Activated T-cell treated with anti-CD3 and anti-CD28 coated beads, Interleukin-2, amount 50 U/mL, for 24 hours (primary cell): ENCODE data around the gene HELZ.

Experiments
- DNase-seq: peaks from one replicate; pipeline ENCODE4 v3.0.0-alpha.2; 2020
- H3K27ac Mint-ChIP-seq: 2 replicates; pipeline ENCODE4 v1.8.0; 2020; ENCODE audit warnings: mild to moderate bottlenecking, mixed read lengths
- H3K27me3 Mint-ChIP-seq: 2 replicates; pipeline ENCODE4 v1.8.0; 2020; ENCODE audit warnings: mixed read lengths
- H3K36me3 Mint-ChIP-seq: 2 replicates; pipeline ENCODE4 v1.8.0; 2020; ENCODE audit warnings: low read depth, mixed read lengths
- H3K4me1 Mint-ChIP-seq: 2 replicates; pipeline ENCODE4 v1.8.0; 2020; ENCODE audit warnings: low read depth, mixed read lengths
- H3K4me3 Mint-ChIP-seq: 2 replicates; pipeline ENCODE4 v1.8.0; 2020; ENCODE audit warnings: mild to moderate bottlenecking, moderate library complexity, mixed read lengths
- H3K9me3 Mint-ChIP-seq: 2 replicates; pipeline ENCODE4 v1.8.0; 2020; ENCODE audit warnings: mixed read lengths

HELZ gene

DNA sequence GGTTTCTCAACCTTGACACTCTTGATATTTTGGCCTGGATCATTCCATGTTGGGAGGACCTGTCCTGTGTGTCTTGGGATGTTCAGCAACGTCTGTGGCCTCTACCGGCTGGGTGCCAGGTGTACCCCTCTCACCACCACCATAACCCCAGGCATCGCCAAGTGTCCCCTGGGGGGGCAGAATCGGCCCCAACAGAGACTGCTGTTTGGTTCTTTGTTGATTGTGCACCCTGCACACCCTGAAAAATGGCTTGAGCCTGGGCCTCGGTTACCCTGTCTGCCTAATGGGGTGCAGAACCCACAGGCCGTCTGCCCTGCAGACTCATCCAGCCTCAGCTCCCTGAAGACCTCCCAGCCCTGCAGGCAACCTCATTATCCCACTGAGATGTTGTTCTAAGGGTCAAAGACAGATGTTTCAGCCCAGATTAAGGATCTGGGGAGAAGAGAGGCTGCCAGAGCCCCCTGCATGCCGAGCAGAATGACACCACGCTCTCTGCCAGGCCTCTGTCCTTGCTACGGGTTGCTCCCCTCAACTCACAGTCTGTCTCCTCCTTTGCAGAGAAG is 191.5 kb downstream of the HELZ start:
- peaks cover 14% of the 10 kb centered on the region for H3K9me3 Mint-ChIP-seq
- H3K27ac Mint-ChIP-seq: no peak overlapping the region
- no peaks in the 10 kb centered on the region for H3K4me1 Mint-ChIP-seq
- H3K36me3 Mint-ChIP-seq: no peaks in the 10 kb centered on the region
- H3K27me3 Mint-ChIP-seq: no peaks in the 10 kb centered on the region
- H3K4me3 Mint-ChIP-seq: no peak overlapping the region
- DNase-seq: peak; percentile 11

DNA sequence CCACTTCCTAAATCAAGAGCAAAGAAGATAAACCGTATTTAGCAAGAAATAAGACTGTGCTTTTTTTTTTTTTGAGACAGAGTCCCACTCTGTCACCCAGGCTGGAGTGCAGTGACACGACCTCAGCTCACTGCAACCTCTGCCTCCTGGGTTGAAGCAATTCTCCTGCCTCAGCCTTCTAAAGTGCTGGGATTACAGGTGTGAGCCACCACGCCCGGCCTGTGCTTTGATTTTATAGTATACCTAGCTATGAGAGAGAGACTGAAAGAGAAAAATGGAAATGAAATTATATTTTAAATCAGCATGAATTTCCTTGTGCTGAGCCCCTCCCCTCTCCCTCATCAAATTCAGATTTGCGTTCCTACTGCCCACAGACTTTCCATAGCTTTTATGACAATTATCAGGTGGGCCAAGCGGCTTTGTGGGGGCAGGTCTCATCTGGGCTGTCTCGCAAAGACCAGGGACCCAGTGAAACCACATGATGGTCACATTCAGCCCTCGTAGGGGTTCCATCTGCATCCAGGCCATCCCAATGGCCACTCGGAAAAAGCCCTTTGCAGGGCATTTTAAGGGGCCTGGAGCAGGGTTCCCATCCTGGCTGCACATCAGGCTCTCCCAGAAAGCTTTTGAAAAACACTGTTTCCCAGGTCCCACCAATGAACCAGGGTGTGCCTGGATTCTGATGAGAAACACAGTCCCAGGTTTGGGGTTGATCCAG is 192.1 kb downstream of the HELZ start:
- Mint-ChIP-seq H3K36me3 (no peaks in the 10 kb centered on the region), H3K9me3 (peaks cover 19% of the 10 kb centered on the region), H3K27me3 (no peaks in the 10 kb centered on the region), H3K4me3 (no peak overlapping the region), H3K27ac (no peak overlapping the region), H3K4me1 (no peaks in the 10 kb centered on the region)
- no peak for DNase-seq

GRCh38 chr17:67051837-67052236 is 193.2 kb downstream of the HELZ start:
- Mint-ChIP-seq H3K4me1 (no peaks in the 10 kb centered on the region), H3K36me3 (no peaks in the 10 kb centered on the region), H3K27ac (no peak overlapping the region), H3K4me3 (no peak overlapping the region), H3K9me3 (peaks cover 25% of the 10 kb centered on the region), H3K27me3 (no peaks in the 10 kb centered on the region)
- DNase-seq: no peak

GRCh38 chr17:67051155-67051538 is 193.8 kb downstream of the HELZ start:
- H3K27me3 Mint-ChIP-seq: no peaks in the 10 kb centered on the region
- H3K27ac Mint-ChIP-seq: no peak overlapping the region
- no peaks in the 10 kb centered on the region for H3K36me3 Mint-ChIP-seq
- H3K4me1 Mint-ChIP-seq: no peaks in the 10 kb centered on the region
- DNase-seq: peak; percentile 6
- peaks cover 25% of the 10 kb centered on the region for H3K9me3 Mint-ChIP-seq
- H3K4me3 Mint-ChIP-seq: no peak overlapping the region

GRCh38 chr17:67050471-67051154 is 194.4 kb downstream of the HELZ start:
- Mint-ChIP-seq H3K4me1 (no peaks in the 10 kb centered on the region), H3K36me3 (no peaks in the 10 kb centered on the region), H3K27ac (no peak overlapping the region), H3K9me3 (peaks cover 25% of the 10 kb centered on the region), H3K4me3 (no peak overlapping the region), H3K27me3 (no peaks in the 10 kb centered on the region)
- DNase-seq: peak; percentile 6

DNA sequence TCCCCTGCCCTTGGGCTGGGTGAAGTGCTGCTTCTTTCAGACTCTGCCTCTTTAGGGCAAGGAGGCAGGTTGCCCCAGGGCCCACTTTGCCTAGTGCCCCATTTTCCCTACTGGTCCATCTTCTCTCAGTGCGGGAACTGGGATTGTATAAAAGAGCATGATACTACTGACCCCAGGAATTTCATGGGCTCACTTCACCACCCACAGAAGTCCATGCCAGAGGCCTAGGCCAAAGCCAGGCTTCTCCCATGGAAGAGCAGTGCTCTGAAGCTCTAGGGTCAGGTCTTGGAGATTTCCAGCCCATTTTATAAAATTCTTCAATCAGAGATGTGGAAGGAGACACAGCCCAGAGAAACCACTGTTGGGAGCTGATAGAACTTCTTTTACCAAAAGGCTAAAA is 194.9 kb downstream of the HELZ start:
- Mint-ChIP-seq H3K4me1 (no peaks in the 10 kb centered on the region), H3K27me3 (no peaks in the 10 kb centered on the region), H3K27ac (no peak overlapping the region), H3K4me3 (no peak overlapping the region), H3K9me3 (peaks cover 25% of the 10 kb centered on the region), H3K36me3 (no peaks in the 10 kb centered on the region)
- no peak for DNase-seq

DNA sequence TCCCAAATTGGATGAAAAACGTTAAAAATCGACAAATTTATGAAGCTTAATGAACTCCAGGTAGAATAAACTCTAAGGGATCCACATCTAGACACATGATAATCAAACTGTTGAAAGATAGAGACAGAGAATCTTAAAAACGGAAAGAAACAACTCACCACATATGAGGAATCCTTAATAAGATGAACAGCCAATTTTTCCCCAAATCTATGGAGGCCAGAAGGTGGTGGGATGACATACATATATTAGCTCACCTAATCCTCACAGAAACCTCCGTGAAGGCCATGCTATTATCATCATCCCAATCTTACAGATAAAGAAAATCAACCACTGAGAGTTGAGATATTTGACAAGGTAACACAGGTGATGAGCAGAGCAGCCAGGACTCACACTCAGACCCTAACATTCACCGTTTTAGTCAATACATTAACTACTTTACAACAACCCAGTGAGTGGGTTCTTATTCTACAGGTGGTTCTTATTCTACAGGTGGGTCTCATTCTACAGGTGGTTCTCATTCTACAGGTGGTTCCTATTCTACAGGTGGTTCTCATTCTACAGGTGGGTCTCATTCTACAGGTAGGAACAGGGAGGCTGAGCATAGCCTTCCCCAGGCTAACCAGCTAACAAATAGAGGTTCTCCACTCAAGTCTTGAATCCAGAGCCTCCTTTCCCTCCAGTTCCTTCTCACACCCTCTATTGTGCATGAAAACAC is 195.8 kb downstream of the HELZ start:
- Mint-ChIP-seq H3K4me1 (no peaks in the 10 kb centered on the region), H3K36me3 (no peaks in the 10 kb centered on the region), H3K9me3 (peaks cover 25% of the 10 kb centered on the region), H3K27me3 (no peaks in the 10 kb centered on the region), H3K4me3 (no peak overlapping the region), H3K27ac (no peak overlapping the region)
- no peak for DNase-seq

DNA sequence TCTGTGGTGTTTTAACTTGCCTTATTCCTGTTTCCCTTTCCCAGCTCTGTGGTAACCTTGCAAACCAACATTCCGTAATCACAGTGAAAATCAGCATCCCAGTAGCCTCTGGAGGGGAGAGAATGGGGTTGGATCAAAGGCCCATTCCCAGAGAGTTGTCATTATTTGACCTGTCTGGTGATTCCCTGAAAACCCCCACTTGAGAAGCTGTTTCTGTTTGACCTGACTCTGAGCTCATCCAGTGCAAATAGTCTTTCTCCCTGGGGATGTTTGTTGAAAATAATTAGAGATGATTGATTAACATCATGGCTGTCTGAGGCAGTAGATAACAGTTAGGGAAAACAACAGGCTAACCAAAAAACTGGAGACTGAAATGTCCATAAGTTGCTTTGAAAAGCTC is 197.6 kb downstream of the HELZ start:
- DNase-seq: no peak
- Mint-ChIP-seq H3K36me3 (no peaks in the 10 kb centered on the region), H3K27me3 (no peaks in the 10 kb centered on the region)

GRCh38 chr17:67046398-67046797 is 198.6 kb downstream of the HELZ start:
- no peaks in the 10 kb centered on the region for H3K4me1 Mint-ChIP-seq
- H3K27ac Mint-ChIP-seq: no peak overlapping the region
- H3K27me3 Mint-ChIP-seq: no peaks in the 10 kb centered on the region
- no peaks in the 10 kb centered on the region for H3K36me3 Mint-ChIP-seq
- no peak overlapping the region for H3K4me3 Mint-ChIP-seq
- no peak for DNase-seq
- H3K9me3 Mint-ChIP-seq: peaks cover 25% of the 10 kb centered on the region

More for the DNA sequence above, 197.6 kb downstream of the HELZ start:
- no peaks in the 10 kb centered on the region for H3K4me1 Mint-ChIP-seq
- no peak overlapping the region for H3K27ac Mint-ChIP-seq
- H3K4me3 Mint-ChIP-seq: no peak overlapping the region
- peaks cover 25% of the 10 kb centered on the region for H3K9me3 Mint-ChIP-seq

GRCh38 chr17:67044940-67045339 is 200.1 kb downstream of the HELZ start:
- H3K27ac Mint-ChIP-seq: no peak overlapping the region
- no peak overlapping the region for H3K4me3 Mint-ChIP-seq
- H3K36me3 Mint-ChIP-seq: no peaks in the 10 kb centered on the region
- H3K9me3 Mint-ChIP-seq: peaks cover 25% of the 10 kb centered on the region
- H3K27me3 Mint-ChIP-seq: no peaks in the 10 kb centered on the region
- H3K4me1 Mint-ChIP-seq: no peaks in the 10 kb centered on the region
- no peak for DNase-seq

- Mint-ChIP-seq H3K9me3 (peaks cover 18% of the 10 kb centered on the region), H3K36me3 (no peaks in the 10 kb centered on the region), H3K4me1 (no peaks in the 10 kb centered on the region), H3K27me3 (no peaks in the 10 kb centered on the region), H3K27ac (no peak within 1 kb of the TSS), H3K4me3 (no peak within 1 kb of the TSS)
- no peak for DNase-seq
Measured at GRCh38 chr17:67044016-67044772, 200.8 kb downstream of the HELZ start, which contains the start of gene CACNG1. Gene CACNG1 (plus strand): TSS chr17:67044554. CDS start chr17:67044661, 107 bp downstream.

DNA sequence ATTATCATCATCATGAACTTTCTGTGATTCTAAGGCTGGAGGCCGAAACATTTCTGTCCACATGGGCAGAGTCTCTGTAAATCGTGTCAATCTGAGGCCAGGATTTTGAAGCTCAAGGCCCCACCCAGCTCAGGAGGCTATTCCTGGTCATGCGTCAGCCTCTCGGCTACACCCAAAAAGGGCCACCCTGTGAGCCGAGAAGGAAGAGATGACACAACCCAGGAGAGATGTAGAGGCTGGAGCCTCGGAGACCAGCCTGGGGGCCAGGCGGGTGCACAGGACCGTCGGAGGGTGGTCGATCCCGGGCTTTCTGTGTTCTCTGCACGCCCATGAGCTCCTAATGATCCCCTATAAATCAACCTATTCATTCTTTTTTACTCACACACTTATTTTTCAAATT is 201.7 kb downstream of the HELZ start:
- no peak for DNase-seq
- Mint-ChIP-seq H3K9me3 (peaks cover 9% of the 10 kb centered on the region), H3K36me3 (no peaks in the 10 kb centered on the region), H3K4me1 (no peaks in the 10 kb centered on the region), H3K27me3 (no peaks in the 10 kb centered on the region), H3K4me3 (no peak overlapping the region), H3K27ac (no peak overlapping the region)

GRCh38 chr17:67041941-67042899 is 202.8 kb downstream of the HELZ start:
- Mint-ChIP-seq H3K27ac (no peak overlapping the region), H3K4me1 (no peaks in the 10 kb centered on the region), H3K4me3 (no peak overlapping the region), H3K27me3 (no peaks in the 10 kb centered on the region), H3K36me3 (no peaks in the 10 kb centered on the region), H3K9me3 (no peaks in the 10 kb centered on the region)
- DNase-seq: no peak
